ENCODE results near the gene C17orf107. TPM values are rescaled to one million over a fixed set of nuclear protein-coding genes. Genes with fewer than 3 reads are reported as not detected.

C17orf107 gene
- polyA plus RNA-seq, 1 experiment, result 1.0 TPM

DNA sequence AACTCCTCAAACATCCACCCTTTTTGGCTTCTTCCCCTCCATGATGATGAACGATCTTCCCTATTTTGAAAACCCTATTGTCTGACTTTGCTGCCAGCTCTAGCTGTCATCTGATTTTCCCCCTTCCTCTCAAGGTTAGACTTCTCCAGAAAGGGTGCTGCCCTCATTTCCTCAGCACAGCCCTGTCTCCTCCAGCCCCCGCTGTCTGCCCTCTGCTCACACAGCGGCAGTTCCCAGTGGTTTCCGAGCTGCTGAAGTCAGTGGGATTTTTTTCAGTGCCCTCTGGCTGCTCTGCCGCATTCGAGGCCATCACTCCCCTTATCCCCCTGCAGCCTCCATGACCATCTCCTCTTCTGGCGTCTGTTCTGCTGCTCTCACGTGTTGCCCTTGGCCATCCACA, 26.6 kb upstream of the C17orf107 start:
- no peaks in the 10 kb centered on the region for H3K27me3 ChIP-seq (ENCODE audit: control insufficient read depth, insufficient read depth, low read length)
- ChIA-PET POLR2A (no interaction called here), CTCF (no interaction called here)
- no peak for DNase-seq (ENCODE audit: low read depth, low spot score)
- H3K27ac ChIP-seq (ENCODE audit: low read depth, low read length), result no peak overlapping the region
- H3K9me3 ChIP-seq (ENCODE audit: control insufficient read depth, insufficient read depth, low read length), result no peaks in the 10 kb centered on the region
- TF ChIP-seq, protein P1, sequence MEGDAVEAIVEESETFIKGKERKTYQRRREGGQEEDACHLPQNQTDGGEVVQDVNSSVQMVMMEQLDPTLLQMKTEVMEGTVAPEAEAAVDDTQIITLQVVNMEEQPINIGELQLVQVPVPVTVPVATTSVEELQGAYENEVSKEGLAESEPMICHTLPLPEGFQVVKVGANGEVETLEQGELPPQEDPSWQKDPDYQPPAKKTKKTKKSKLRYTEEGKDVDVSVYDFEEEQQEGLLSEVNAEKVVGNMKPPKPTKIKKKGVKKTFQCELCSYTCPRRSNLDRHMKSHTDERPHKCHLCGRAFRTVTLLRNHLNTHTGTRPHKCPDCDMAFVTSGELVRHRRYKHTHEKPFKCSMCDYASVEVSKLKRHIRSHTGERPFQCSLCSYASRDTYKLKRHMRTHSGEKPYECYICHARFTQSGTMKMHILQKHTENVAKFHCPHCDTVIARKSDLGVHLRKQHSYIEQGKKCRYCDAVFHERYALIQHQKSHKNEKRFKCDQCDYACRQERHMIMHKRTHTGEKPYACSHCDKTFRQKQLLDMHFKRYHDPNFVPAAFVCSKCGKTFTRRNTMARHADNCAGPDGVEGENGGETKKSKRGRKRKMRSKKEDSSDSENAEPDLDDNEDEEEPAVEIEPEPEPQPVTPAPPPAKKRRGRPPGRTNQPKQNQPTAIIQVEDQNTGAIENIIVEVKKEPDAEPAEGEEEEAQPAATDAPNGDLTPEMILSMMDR (IDR thresholded peaks at IDR 0.05; ENCODE audit: low read depth, low read length), result no peak
- no peak overlapping the region for H3K4me3 ChIP-seq (ENCODE audit: low read depth, low read length)

- Histone ChIP-seq H3K27ac (ENCODE audit: low read depth, low read length) (no peak overlapping the region), H3K4me3 (ENCODE audit: low read depth, low read length) (no peak overlapping the region), H3K9me3 (ENCODE audit: control insufficient read depth, insufficient read depth, low read length) (no peaks in the 10 kb centered on the region), H3K27me3 (ENCODE audit: control insufficient read depth, insufficient read depth, low read length) (no peaks in the 10 kb centered on the region)
- ChIA-PET CTCF (interaction anchor here (0.9 to 1.1 kb wide), 2 partner anchors 12 to 19 kb away, joined by 3 read pairs; no protein-coding TSS in a partner anchor), POLR2A (no interaction called here)
- no peak for DNase-seq (ENCODE audit: low read depth, low spot score)
- TF ChIP-seq, protein P1 (IDR thresholded peaks at IDR 0.05; ENCODE audit: low read depth, low read length), result no peak
These were observed 22.2 kb upstream of the C17orf107 start for GRCh38 chr17:4877089-4877488.

DNA sequence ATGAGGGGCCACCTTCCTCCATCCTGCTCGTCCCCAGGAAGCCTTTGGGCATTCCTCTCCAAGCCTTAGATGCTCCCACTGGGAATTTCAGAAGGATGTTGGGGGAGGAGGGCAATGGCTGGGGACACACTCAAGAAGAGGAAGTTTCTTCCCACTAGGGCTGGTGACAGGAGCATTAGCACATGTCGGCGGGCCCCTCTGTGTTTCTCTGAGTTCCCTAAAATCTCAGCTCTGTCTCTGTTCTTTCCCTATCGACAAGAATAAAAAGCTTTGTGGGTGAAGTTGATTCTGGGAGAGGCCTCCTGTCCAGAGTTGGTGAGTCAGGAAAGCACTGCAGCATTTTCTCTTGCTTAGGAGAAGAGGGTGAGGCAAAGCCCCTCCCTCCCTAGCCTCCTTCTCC, 19.7 kb upstream of the C17orf107 start:
- ChIA-PET POLR2A (no interaction called here), CTCF (interaction anchor here (0.6 kb wide), 1 partner anchor 31 kb away, joined by 3 read pairs; no protein-coding TSS in a partner anchor)
- H3K27ac ChIP-seq (ENCODE audit: low read depth, low read length), result no peak overlapping the region
- DNase-seq (ENCODE audit: low read depth, low spot score), result no peak
- no peaks in the 10 kb centered on the region for H3K9me3 ChIP-seq (ENCODE audit: control insufficient read depth, insufficient read depth, low read length)
- TF ChIP-seq, protein P1 (IDR thresholded peaks at IDR 0.05; ENCODE audit: low read depth, low read length), result no peak
- H3K27me3 ChIP-seq (ENCODE audit: control insufficient read depth, insufficient read depth, low read length), result no peaks in the 10 kb centered on the region
- no peak overlapping the region for H3K4me3 ChIP-seq (ENCODE audit: low read depth, low read length)

GRCh38 chr17:4880857-4881256, 18.5 kb upstream of the C17orf107 start:
- TF ChIP-seq, protein P1 (IDR thresholded peaks at IDR 0.05; ENCODE audit: low read depth, low read length), result no peak
- H3K9me3 ChIP-seq (ENCODE audit: control insufficient read depth, insufficient read depth, low read length), result no peaks in the 10 kb centered on the region
- POLR2A ChIA-PET, result interaction anchor here (0.6 to 1.2 kb wide), 3 partner anchors 30 to 167 kb away, joined by 3 to 4 read pairs (median 3); no protein-coding TSS in a partner anchor
- CTCF ChIA-PET, result interaction anchor here (1.3 kb wide), 2 partner anchors 28 to 97 kb away, joined by 3 to 4 read pairs; no protein-coding TSS in a partner anchor
- no peak for DNase-seq (ENCODE audit: low read depth, low spot score)
- H3K27me3 ChIP-seq (ENCODE audit: control insufficient read depth, insufficient read depth, low read length), result no peaks in the 10 kb centered on the region
- H3K4me3 ChIP-seq (ENCODE audit: low read depth, low read length), result no peak overlapping the region
- H3K27ac ChIP-seq (ENCODE audit: low read depth, low read length), result no peak overlapping the region

GRCh38 chr17:4881761-4882555, 17.4 kb upstream of the C17orf107 start:
- TF ChIP-seq, protein P1 (IDR thresholded peaks at IDR 0.05; ENCODE audit: low read depth, low read length), result peak; percentile 77
- Histone ChIP-seq H3K9me3 (ENCODE audit: control insufficient read depth, insufficient read depth, low read length) (no peaks in the 10 kb centered on the region), H3K27me3 (ENCODE audit: control insufficient read depth, insufficient read depth, low read length) (no peaks in the 10 kb centered on the region), H3K4me3 (ENCODE audit: low read depth, low read length) (no peak overlapping the region), H3K27ac (ENCODE audit: low read depth, low read length) (no peak overlapping the region)
- ChIA-PET POLR2A (no interaction called here), CTCF (interaction anchor here (0.7 to 1.3 kb wide), 3 partner anchors 56 to 158 kb away, joined by 3 to 5 read pairs (median 4); no protein-coding TSS in a partner anchor)
- DNase-seq (ENCODE audit: low read depth, low spot score), result no peak

Measured in AG04450 (cell line).